Stomach smooth muscle (tissue), 2 donors: Measurements from ENCODE around the gene CDKN2AIP.

Experiments used
- H3K27ac ChIP-seq: one replicate; pipeline ENCODE4 v1.7.0; 2013; ENCODE audit warnings: mild to moderate bottlenecking, low read length, inconsistent platforms
- H3K27me3 ChIP-seq, 2 donors: one replicate each; pipeline ENCODE4 v1.7.0; 2013; ENCODE audit warnings: low read length in 2 of 2; ENCODE audit not compliant: insufficient read depth in 2 of 2, control insufficient read depth in 1 of 2
- H3K36me3 ChIP-seq, 2 donors: one replicate each; pipeline ENCODE4 v1.7.0; 2013; ENCODE audit warnings: low read length in 2 of 2; ENCODE audit not compliant: control insufficient read depth in 2 of 2, insufficient read depth in 2 of 2
- H3K4me1 ChIP-seq: one replicate; pipeline ENCODE4 v1.7.0; 2013; ENCODE audit warnings: low read length; ENCODE audit not compliant: control insufficient read depth, insufficient read depth
- H3K4me3 ChIP-seq, 2 donors: one replicate each; pipeline ENCODE4 v1.7.0; 2013; ENCODE audit warnings: low read length in 2 of 2
- H3K9ac ChIP-seq, 2 donors: one replicate each; pipeline ENCODE4 v1.7.0; 2013; ENCODE audit warnings: low read length in 2 of 2, mild to moderate bottlenecking in 1 of 2
- H3K9me3 ChIP-seq, 2 donors: one replicate each; pipeline ENCODE4 v1.7.0; 2013; ENCODE audit warnings: low read length in 2 of 2; ENCODE audit not compliant: control insufficient read depth in 2 of 2
- donor health status: healthy.
- donor health status: Pancreatic carcinoma.

CDKN2AIP gene

DNA sequence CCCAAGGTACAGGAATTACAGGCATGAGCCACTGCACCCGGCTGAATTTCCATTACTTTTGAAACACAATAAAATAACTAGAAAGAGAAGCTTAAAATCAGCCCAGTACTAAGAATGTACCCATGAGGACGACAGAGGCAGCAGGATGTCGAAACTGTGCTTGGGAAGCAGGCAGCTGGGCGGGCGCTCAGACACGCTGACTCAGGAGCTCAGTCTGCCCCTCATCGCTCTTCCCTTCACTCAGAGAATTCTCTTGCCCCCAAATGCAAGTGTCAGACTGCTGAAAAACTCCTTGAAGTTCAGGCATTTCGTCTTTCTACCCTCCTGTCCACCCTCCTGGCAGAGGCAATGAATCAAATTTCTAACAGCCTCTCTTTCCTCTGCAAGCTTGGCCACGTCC lies 41.0 kb upstream of the CDKN2AIP start:
- Histone ChIP-seq H3K4me1 (peaks cover 5% of the 10 kb centered on the region), H3K27ac (no peak overlapping the region), H3K9me3 (no peaks in the 10 kb centered on the region), H3K27me3 (no peaks in the 10 kb centered on the region), H3K9ac (no peak overlapping the region), H3K4me3 (no peak overlapping the region), H3K36me3 (no peaks in the 10 kb centered on the region)

DNA sequence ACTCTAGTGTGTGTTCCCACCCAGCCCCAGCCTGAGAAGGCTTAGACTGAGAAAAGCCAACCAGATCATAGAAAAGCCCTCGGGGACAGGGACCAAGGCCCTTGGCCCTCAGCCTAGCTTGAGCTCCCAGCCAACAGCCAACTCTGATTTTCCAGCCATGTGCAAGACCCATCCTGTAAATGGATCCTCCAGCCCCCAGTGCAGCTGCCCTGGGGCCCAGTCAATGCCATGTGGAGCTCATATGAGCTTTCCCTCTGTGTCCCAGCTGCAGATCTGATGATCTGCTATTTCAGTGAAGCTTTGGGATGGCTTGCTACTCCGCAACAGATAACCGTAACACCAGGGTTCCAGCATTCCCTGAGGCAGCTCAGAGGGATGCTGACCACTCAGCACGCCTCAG lies 40.5 kb upstream of the CDKN2AIP start:
- H3K4me3 ChIP-seq, result no peak overlapping the region
- no peaks in the 10 kb centered on the region for H3K27me3 ChIP-seq
- no peaks in the 10 kb centered on the region for H3K9me3 ChIP-seq
- H3K4me1 ChIP-seq, result no peaks in the 10 kb centered on the region
- H3K9ac ChIP-seq, result no peak overlapping the region
- no peaks in the 10 kb centered on the region for H3K36me3 ChIP-seq
- H3K27ac ChIP-seq, result no peak overlapping the region

DNA sequence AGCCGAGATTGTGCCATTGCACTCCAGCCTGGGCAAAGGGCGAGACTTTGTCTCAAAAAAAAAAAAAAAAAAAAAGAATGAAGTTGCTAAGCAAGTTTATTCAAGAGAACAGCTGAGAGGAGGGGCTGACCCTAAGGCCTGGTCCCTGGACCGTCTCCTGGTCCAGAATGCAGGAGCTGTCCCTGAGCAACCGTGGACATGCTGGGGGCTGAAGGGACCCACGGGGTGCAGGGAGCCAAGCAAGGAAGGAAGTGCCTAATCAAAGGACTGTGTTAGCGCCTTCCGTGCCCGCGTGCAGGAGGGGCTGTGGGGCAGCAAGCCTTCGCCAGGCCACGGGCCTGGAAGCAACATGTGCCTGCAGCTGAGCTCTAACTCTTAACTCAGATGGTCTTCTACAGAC lies 39.1 kb upstream of the CDKN2AIP start:
- H3K4me1 ChIP-seq, result no peaks in the 10 kb centered on the region
- no peaks in the 10 kb centered on the region for H3K36me3 ChIP-seq
- H3K27ac ChIP-seq, result no peak overlapping the region
- no peak overlapping the region for H3K4me3 ChIP-seq
- no peaks in the 10 kb centered on the region for H3K27me3 ChIP-seq
- no peaks in the 10 kb centered on the region for H3K9me3 ChIP-seq
- H3K9ac ChIP-seq, result no peak overlapping the region

DNA sequence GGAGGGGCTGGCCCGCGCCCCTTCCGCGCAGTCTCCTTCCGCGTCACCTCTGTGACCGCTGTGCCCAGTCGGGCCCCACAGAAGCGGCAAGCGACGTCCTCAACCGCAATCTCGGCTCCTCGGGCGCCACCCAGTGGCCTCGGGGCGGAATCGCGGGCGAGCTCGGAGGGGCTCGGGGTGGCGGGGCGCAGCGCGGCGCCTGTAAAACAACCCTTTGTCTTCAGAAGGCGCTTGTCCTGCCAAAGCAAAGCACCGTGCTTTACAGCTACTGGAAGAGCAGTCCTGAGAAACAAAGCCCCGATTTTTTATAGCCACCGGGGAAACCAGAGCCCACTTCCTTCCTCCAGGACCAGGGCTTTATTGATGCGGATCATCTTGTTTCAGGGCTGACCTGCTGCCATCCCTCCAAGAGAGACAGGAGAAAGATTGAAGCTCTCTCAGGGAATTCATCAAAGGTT lies 37.3 kb upstream of the CDKN2AIP start:
- Histone ChIP-seq H3K4me1 (no peaks in the 10 kb centered on the region), H3K9me3 (no peaks in the 10 kb centered on the region), H3K4me3 (peak overlapping the region; percentile 73 to 76), H3K27ac (no peak overlapping the region), H3K27me3 (no peaks in the 10 kb centered on the region), H3K9ac (peak overlapping the region; percentile 53 to 68), H3K36me3 (no peaks in the 10 kb centered on the region)

DNA sequence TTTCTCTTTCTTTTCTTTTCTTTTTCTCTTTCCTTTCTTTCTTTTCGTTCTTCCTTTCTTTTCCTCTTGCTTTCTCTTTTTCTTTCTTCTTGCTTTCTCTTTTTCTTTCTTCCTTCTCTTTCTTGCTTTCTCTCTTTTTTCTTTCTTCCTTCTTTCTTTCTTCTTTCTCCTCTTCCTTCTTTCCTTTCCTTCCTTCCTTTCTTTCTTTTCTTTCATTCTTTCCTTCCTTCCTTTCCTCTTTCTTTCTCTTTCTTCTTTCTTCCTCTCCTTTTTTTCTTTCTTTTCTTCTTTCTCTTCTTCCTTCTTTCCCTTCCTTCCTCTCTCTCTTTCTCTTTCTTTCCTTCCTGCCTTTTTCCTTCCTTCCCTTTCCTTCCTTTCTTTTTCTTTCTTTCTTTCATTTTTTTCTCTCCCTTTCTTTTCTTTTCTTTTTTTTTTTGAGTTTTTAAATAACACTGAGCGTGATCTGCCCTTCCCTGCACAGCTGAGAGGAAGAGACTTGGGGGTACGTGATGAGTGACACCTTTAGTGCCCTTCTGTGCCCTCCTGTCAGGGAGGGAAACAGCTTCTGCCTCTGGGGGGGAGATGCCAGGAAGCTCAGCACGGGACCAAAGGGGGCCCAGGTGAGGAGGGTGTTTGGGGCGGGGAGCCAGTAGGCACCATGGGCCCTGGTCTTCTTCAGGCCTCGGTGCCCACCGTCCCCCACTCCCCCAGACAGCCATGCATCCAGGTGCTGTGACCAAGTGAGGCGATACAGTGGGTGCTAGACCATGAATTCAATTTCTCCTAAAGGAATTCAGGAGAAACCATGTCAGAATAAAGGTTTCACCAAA lies 36.6 kb upstream of the CDKN2AIP start:
- Histone ChIP-seq H3K27ac (no peak overlapping the region), H3K4me3 (peak overlapping the region; percentile 73 to 76), H3K9ac (peak overlapping the region; percentile 53 to 68), H3K36me3 (no peaks in the 10 kb centered on the region), H3K27me3 (no peaks in the 10 kb centered on the region), H3K9me3 (no peaks in the 10 kb centered on the region), H3K4me1 (no peaks in the 10 kb centered on the region)

DNA sequence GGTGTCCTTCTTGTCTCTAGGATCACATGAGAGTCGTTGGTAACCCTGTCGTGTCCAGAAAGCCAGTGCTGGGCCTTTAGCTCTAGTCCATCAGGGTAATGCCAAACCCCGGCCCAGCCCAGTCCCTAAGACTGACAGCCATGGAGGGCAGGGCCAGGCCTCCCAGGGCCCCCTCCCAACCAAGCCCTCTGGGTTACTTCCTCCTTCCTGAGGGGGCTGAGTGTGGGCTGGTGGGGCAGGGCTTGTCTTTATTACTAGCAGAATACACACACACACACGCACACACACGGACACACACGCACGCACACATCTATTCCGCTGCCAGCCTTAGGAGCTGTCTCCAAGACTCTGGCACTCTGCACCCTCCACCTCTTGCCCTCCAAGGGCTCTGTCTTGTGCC lies 35.6 kb upstream of the CDKN2AIP start:
- Histone ChIP-seq H3K4me3 (no peak overlapping the region), H3K27ac (no peak overlapping the region), H3K9ac (no peak overlapping the region), H3K27me3 (no peaks in the 10 kb centered on the region), H3K36me3 (no peaks in the 10 kb centered on the region), H3K9me3 (no peaks in the 10 kb centered on the region), H3K4me1 (no peaks in the 10 kb centered on the region)

DNA sequence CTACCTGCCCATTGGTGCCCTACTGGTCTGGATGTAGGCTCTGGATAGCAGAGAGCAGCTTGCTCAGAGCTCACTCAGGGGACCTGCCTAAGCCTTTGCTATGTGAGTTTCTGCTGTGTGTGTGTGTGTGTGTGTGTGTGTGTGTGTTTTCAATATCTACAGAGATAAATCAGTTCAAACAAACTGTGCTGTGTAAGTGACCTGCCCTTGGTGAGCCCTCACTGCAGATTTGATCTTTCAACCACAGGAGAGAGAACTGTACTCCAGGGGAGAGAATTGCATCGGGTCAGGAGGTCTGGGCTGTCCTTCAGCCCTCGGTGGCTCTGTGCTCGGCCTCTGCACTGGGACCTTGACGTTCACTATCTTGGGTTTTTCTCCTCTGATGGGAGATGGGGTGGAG lies 35.0 kb upstream of the CDKN2AIP start:
- H3K9ac ChIP-seq, result no peak overlapping the region

DNA sequence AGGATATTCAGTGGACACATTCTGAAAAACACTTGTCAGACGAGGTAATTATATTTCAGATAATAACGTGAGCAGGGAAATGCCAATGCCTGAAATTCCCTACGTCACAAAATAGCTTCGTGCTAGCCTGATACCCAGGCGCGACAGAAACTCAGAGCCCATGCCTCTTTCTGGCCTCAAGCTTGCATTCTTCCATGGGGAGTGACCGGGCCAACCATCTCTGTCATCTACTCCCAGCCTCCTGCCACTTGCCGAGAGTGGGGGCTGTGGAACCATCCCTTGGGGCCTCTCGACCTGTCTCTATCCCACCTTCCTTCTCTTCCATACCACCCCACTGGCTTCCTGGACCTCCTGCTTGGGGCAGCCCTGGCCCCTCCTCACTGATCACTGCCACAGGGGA lies 34.5 kb upstream of the CDKN2AIP start:
- Histone ChIP-seq H3K4me3 (no peak overlapping the region), H3K27me3 (no peaks in the 10 kb centered on the region), H3K9me3 (no peaks in the 10 kb centered on the region), H3K9ac (no peak overlapping the region), H3K4me1 (no peaks in the 10 kb centered on the region), H3K36me3 (no peaks in the 10 kb centered on the region), H3K27ac (no peak overlapping the region)

More for the DNA sequence above, 35.0 kb upstream of the CDKN2AIP start:
- H3K36me3 ChIP-seq, result no peaks in the 10 kb centered on the region
- H3K9me3 ChIP-seq, result no peaks in the 10 kb centered on the region
- no peak overlapping the region for H3K27ac ChIP-seq
- no peaks in the 10 kb centered on the region for H3K4me1 ChIP-seq
- no peaks in the 10 kb centered on the region for H3K27me3 ChIP-seq
- H3K4me3 ChIP-seq, result no peak overlapping the region

DNA sequence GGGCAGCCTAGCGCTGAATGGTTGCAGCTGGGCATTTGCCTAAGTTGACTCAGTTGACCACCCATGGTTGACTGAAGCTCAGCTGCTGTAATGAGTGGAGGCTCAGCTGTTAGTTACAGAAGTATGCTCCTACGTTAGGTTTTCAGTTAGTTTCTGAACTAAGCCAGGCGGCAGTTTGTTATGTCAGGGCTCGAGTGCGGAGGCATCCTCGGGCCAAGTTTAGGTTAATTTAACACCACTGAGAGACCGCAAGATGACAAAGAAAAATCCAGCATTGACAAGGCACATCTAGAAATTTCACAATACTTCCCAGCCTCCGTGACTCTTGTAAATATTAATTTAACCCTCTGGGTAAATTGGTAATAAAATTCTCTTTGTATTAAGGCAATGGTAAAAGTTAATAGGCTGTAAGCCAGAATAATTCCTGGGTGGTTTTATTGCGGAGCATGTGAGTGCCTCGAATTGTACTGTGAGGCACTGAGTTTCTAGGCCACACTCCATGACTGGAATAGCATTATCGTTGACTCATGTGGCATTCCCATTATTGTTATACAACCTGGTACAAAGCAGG lies 33.1 kb upstream of the CDKN2AIP start:
- Histone ChIP-seq H3K4me1 (no peaks in the 10 kb centered on the region), H3K27me3 (no peaks in the 10 kb centered on the region), H3K9me3 (no peaks in the 10 kb centered on the region), H3K36me3 (no peaks in the 10 kb centered on the region), H3K9ac (no peak overlapping the region), H3K4me3 (no peak overlapping the region), H3K27ac (no peak overlapping the region)

DNA sequence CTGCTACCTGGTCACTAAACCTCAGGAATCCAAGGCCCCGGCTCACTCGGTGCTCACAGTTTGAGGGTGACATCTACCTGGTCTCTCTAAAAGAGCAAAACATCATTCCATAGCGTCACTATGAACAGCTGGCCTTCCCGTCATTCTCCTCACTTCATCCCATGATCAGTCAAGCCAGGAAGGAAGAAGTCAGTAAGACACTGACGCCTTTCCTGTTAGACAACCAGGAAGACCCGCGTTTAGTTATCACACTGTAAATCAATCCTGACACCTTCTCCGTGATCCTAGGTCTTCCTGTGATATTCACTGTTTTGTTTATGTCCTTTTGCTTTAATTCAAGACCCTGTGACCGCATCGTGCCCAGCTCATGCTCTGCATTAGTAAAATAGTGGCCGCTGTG lies 31.6 kb upstream of the CDKN2AIP start:
- Histone ChIP-seq H3K27ac (no peak overlapping the region), H3K36me3 (no peaks in the 10 kb centered on the region), H3K9ac (no peak overlapping the region), H3K4me3 (no peak overlapping the region), H3K27me3 (no peaks in the 10 kb centered on the region), H3K9me3 (no peaks in the 10 kb centered on the region), H3K4me1 (no peaks in the 10 kb centered on the region)
